Sigmoid colon (tissue), 7 donors: ENCODE results near the gene SNX20. TPM values are rescaled to one million over a fixed set of nuclear protein-coding genes. Genes with fewer than 3 reads are reported as not detected.

Experiments used
- DNase-seq: peaks from one replicate; pipeline ENCODE4 v3.0.0-alpha.2; 2019
- H3K27ac ChIP-seq, 4 donors: fragments of 200-600 bp; sonication (generic); one replicate each; pipeline ENCODE4 v1.5.1; 2016 to 2019; ENCODE audit warnings: mild to moderate bottlenecking in 1 of 4
- H3K27me3 ChIP-seq, 3 donors: fragments of 200-600 bp; sonication (generic); one replicate each; pipeline ENCODE4 v1.5.1; 2019; ENCODE audit warnings: mild to moderate bottlenecking in 1 of 3
- H3K36me3 ChIP-seq, 4 donors: fragments of 200-600 bp; sonication (generic); one replicate each; pipeline ENCODE4 v1.5.1; 2016 to 2019
- H3K4me1 ChIP-seq, 4 donors: fragments of 200-600 bp; sonication (generic); one replicate each; pipeline ENCODE4 v1.5.1; 2017 to 2019
- H3K4me3 ChIP-seq, 4 donors: fragments of 200-600 bp; sonication (generic); one replicate each; pipeline ENCODE4 v1.5.1; 2017 to 2019; ENCODE audit warnings: mild to moderate bottlenecking in 2 of 4, moderate library complexity in 1 of 4
- H3K9me3 ChIP-seq, 4 donors: fragments of 200-600 bp in 3 of 4; sonication (generic) in 3 of 4; one replicate each; pipeline versions ENCODE4 v1.5.1 to v1.6.1; 2013 to 2019
- CTCF ChIP-seq, 4 experiments: fragments of 450-650 bp in 3 of 4; fragments of 200-600 bp in 1 of 4; IDR thresholded peaks; one replicate each; pipeline ENCODE4 v1.5.1; 2016 to 2019; ENCODE audit warnings: antibody characterized with exemption in 4 of 4, mild to moderate bottlenecking in 3 of 4, moderate library complexity in 2 of 4
- EP300 ChIP-seq, 4 donors: sonication (generic); formaldehyde crosslinking; IDR thresholded peaks; one replicate each; pipeline ENCODE4 v1.6.1; 2017; ENCODE audit warnings: antibody characterized with exemption in 4 of 4
- POLR2A ChIP-seq, 2 donors: fragments of 450-650 bp; IDR thresholded peaks; one replicate each; pipeline ENCODE4 v1.6.1; 2016; ENCODE audit warnings: antibody characterized with exemption in 2 of 2, mild to moderate bottlenecking in 2 of 2, moderate library complexity in 2 of 2
- POLR2AphosphoS5 ChIP-seq, 4 donors: sonication (generic); formaldehyde crosslinking; IDR thresholded peaks; one replicate each; pipeline ENCODE4 v1.6.1; 2017; ENCODE audit warnings: antibody characterized with exemption in 4 of 4
- WGBS, 2 donors: extraction: QIAGEN DNeasy Blood & Tissue Kit; methylation state at CpG; one replicate each; pipeline ENCODE4 v1.1.7; 2013; 5-methylcytosine and 5-hydroxymethylcytosine counted together
- intact Hi-C: fragments of 100-400 bp; cut with DNase I; formaldehyde crosslinking; loops from one replicate; pipeline ENCODE4 v1.15.1; 2023
- polyA plus RNA-seq, 3 donors: library from polyadenylated mRNA; stranded (reverse); fragments of 200-250 nt; gene quantifications; one replicate each; pipeline ENCODE4 v1.2.3, GENCODE V29; 2013
- total RNA-seq, 4 donors: library from RNA; depleted of rRNA; stranded (reverse); fragments of >200 nt; gene quantifications; one replicate each; pipeline ENCODE4 v1.1.0, GENCODE V29; 2016
- donor health status: healthy with polysubstance abuse.
- donor health status: Bipolar disorder and iron deficiency.
- donor health status: healthy.

Gene SNX20
- total and polyA plus RNA-seq, 7 donors: 0.60 to 9.3 (median 1.8) TPM

GRCh38 chr16:50717494-50717893 is 36.4 kb upstream of the SNX20 start:
- TF ChIP-seq CTCF (IDR thresholded peaks at IDR 0.05): no peak
- WGBS, 2 donors: 90 to 96% methylated on average over 5 of the region's 5 CpGs

GRCh38 chr16:50717091-50717490 is 36.0 kb upstream of the SNX20 start:
- Histone ChIP-seq H3K27ac (no peak overlapping the region), H3K27me3 (no peaks in the 10 kb centered on the region), H3K36me3 (no peaks in the 10 kb centered on the region), H3K9me3 (no peaks in the 10 kb centered on the region), H3K4me3 (no peak overlapping the region), H3K4me1 (peaks cover 0 to 5% (median under 1%) of the 10 kb centered on the region in 4 donors)
- intact Hi-C loops: no loop called here
- DNase-seq: no peak
- TF ChIP-seq EP300 (IDR thresholded peaks at IDR 0.05) (no peak), POLR2AphosphoS5 (IDR thresholded peaks at IDR 0.05) (no peak), CTCF (IDR thresholded peaks at IDR 0.05) (no peak), POLR2A (IDR thresholded peaks at IDR 0.05) (no peak)
- WGBS, 2 donors: 77 to 85% methylated on average over 4 of the region's 4 CpGs

More at GRCh38 chr16:50717494-50717893, 36.4 kb upstream of the SNX20 start:
- peaks cover 0 to under 1% (median 0%) of the 10 kb centered on the region in 4 donors for H3K4me1 ChIP-seq
- DNase-seq: no peak
- H3K36me3 ChIP-seq: no peaks in the 10 kb centered on the region
- no peak overlapping the region for H3K27ac ChIP-seq
- no peaks in the 10 kb centered on the region for H3K9me3 ChIP-seq
- no peak overlapping the region for H3K4me3 ChIP-seq
- no peaks in the 10 kb centered on the region for H3K27me3 ChIP-seq
- intact Hi-C loops: no loop called here

- Histone ChIP-seq H3K4me1 (peaks cover 0 to 14% (median 10%) of the 10 kb centered on the region in 4 donors), H3K9me3 (no peaks in the 10 kb centered on the region), H3K27me3 (no peaks in the 10 kb centered on the region), H3K36me3 (no peaks in the 10 kb centered on the region), H3K27ac (no peak overlapping the region), H3K4me3 (no peak overlapping the region)
- TF ChIP-seq POLR2A (IDR thresholded peaks at IDR 0.05) (no peak), EP300 (IDR thresholded peaks at IDR 0.05) (no peak), CTCF (IDR thresholded peaks at IDR 0.05) (no peak), POLR2AphosphoS5 (IDR thresholded peaks at IDR 0.05) (no peak)
- WGBS, 2 donors: 76 to 85% methylated on average over 4 of the region's 4 CpGs
- intact Hi-C loops: no loop called here
- DNase-seq: no peak
Observed at GRCh38 chr16:50712956-50713355, 31.8 kb upstream of the SNX20 start.

GRCh38 chr16:50712560-50712898 is 31.4 kb upstream of the SNX20 start:
- intact Hi-C loops: no loop called here
- TF ChIP-seq POLR2AphosphoS5 (IDR thresholded peaks at IDR 0.05) (no peak), EP300 (IDR thresholded peaks at IDR 0.05) (no peak), POLR2A (IDR thresholded peaks at IDR 0.05) (no peak), CTCF (IDR thresholded peaks at IDR 0.05) (no peak)
- peaks cover 0 to 14% (median 10%) of the 10 kb centered on the region in 4 donors for H3K4me1 ChIP-seq
- 59 to 83% methylated on average over 3 of the region's 3 CpGs for WGBS, 2 donors
- H3K27me3 ChIP-seq: no peaks in the 10 kb centered on the region
- no peak for DNase-seq
- H3K9me3 ChIP-seq: no peaks in the 10 kb centered on the region
- H3K27ac ChIP-seq: peak overlapping the region in 1 of 4 donors; percentile 46
- no peak overlapping the region for H3K4me3 ChIP-seq
- no peaks in the 10 kb centered on the region for H3K36me3 ChIP-seq

GRCh38 chr16:50711862-50712559 is 30.9 kb upstream of the SNX20 start:
- H3K4me1 ChIP-seq: peaks cover 0 to 14% (median 10%) of the 10 kb centered on the region in 4 donors
- no peak overlapping the region for H3K4me3 ChIP-seq
- 90 to 91% methylated on average over 25 of the region's 25 CpGs for WGBS, 2 donors
- no peaks in the 10 kb centered on the region for H3K27me3 ChIP-seq
- H3K36me3 ChIP-seq: no peaks in the 10 kb centered on the region
- H3K9me3 ChIP-seq: no peaks in the 10 kb centered on the region
- peak; percentile 82 for DNase-seq
- intact Hi-C loops: no loop called here
- peak overlapping the region in 2 of 4 donors; percentile 31 to 46 for H3K27ac ChIP-seq
- TF ChIP-seq EP300 (IDR thresholded peaks at IDR 0.05) (no peak), POLR2AphosphoS5 (IDR thresholded peaks at IDR 0.05) (no peak), CTCF (IDR thresholded peaks at IDR 0.05) (no peak), POLR2A (IDR thresholded peaks at IDR 0.05) (no peak)
